ENCODE data around the gene STK11IP.

Gene STK11IP

GRCh38 chr2:219597552-219598307 lies at the start of gene STK11IP:
TSS of gene STK11IP (plus strand) at chr2:219597857. CDS start at chr2:219598120, 263 bp downstream.
- peak; percentile 58 to 83 for DNase-seq

GRCh38 chr2:219548990-219549389 lies 48.7 kb upstream of the STK11IP start:
- no peak for DNase-seq

- DNase-seq = no peak
Observed at GRCh38 chr2:219549619-219550018, 48.0 kb upstream of the STK11IP start.

- DNase-seq = no peak
Observed at GRCh38 chr2:219551441-219552381, 45.9 kb upstream of the STK11IP start.

GRCh38 chr2:219552382-219553167 lies 45.1 kb upstream of the STK11IP start:
- DNase-seq = peak in 1 of 2 experiments; percentile 19

- DNase-seq = no peak
Observed at GRCh38 chr2:219553168-219553417, 44.6 kb upstream of the STK11IP start.

GRCh38 chr2:219553463-219553963 lies 44.1 kb upstream of the STK11IP start:
- no peak for DNase-seq

GRCh38 chr2:219554350-219554749 lies 43.3 kb upstream of the STK11IP start:
- no peak for DNase-seq

- no peak for DNase-seq
Observed at GRCh38 chr2:219555956-219556355, 41.7 kb upstream of the STK11IP start.

- DNase-seq = no peak
Observed at GRCh38 chr2:219556413-219556812, 41.2 kb upstream of the STK11IP start.

- no peak for DNase-seq
Observed at GRCh38 chr2:219557320-219557719, 40.3 kb upstream of the STK11IP start.

GRCh38 chr2:219557791-219558785 lies 39.6 kb upstream of the STK11IP start:
- DNase-seq = no peak

- DNase-seq = no peak
Observed at GRCh38 chr2:219559156-219559915, 38.3 kb upstream of the STK11IP start.

- no peak for DNase-seq
Observed at GRCh38 chr2:219560037-219560892, 37.4 kb upstream of the STK11IP start.

- no peak for DNase-seq
Observed at GRCh38 chr2:219560893-219561178, 36.8 kb upstream of the STK11IP start.

- DNase-seq = no peak
Observed at GRCh38 chr2:219561179-219562048, 36.2 kb upstream of the STK11IP start.

GRCh38 chr2:219562049-219563020 lies 35.3 kb upstream of the STK11IP start:
- DNase-seq = no peak

All from cerebellar nuclear complex (tissue), 1 donor.